T-helper 1 cell treated with Interleukin-12 subunit alpha and Interleukin-12 subunit beta and Interleukin-4 antibody, amounts not matched to agents 30 μg/mL and 1 μg/mL, for 36 hours (primary cell): ENCODE measurements around the gene TEX38.
"Not testable (repeated sequence)": the region's sequence is repeated elsewhere in the genome, so short reads cannot be mapped to it uniquely, and the experiment has no call there.

Source experiments
- H3K27ac Mint-ChIP-seq: one replicate; pipeline ENCODE4 v1.8.0; 2021; ENCODE audit warnings: mild to moderate bottlenecking, mixed read lengths
- H3K27me3 Mint-ChIP-seq: one replicate; pipeline ENCODE4 v1.8.0; 2021; ENCODE audit warnings: low read depth, mixed read lengths
- H3K36me3 Mint-ChIP-seq: one replicate; pipeline ENCODE4 v1.8.0; 2021; ENCODE audit warnings: low read depth, mixed read lengths
- H3K4me1 Mint-ChIP-seq: one replicate; pipeline ENCODE4 v1.8.0; 2021; ENCODE audit warnings: low read depth, mixed read lengths
- H3K4me3 Mint-ChIP-seq: one replicate; pipeline ENCODE4 v1.8.0; 2021; ENCODE audit warnings: mild to moderate bottlenecking, moderate library complexity, mixed read lengths
- H3K9me3 Mint-ChIP-seq: one replicate; pipeline ENCODE4 v1.8.0; 2021; ENCODE audit warnings: mixed read lengths

Gene TEX38

DNA sequence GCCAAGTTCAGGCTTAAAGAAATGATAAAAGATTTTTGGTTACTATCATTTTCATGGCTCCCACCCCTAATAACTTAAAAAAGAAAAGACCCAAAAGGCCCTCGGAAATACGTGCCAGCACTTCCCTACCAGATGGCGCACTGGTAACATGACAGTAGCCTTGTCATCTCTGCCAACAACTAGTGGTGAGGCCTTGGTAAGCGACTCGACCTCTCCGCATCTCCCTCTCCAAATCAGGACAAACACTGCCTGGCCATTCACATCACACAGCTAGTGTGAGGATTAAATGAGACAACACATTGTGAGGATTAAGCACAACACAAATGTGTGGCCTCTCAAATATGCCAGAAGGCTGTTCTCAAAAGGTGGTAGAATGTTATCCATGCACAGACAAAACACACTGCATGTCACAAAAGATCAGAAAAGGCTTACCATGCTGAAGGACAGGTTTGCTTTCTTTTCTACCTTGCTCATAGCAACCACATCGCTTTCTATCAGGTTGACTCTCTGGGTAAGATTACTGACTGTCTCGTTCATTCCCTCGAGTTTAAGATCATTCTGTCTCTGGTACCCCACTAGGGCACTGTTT lies 16.4 kb downstream of the TEX38 start:
- no peaks in the 10 kb centered on the region for H3K9me3 Mint-ChIP-seq
- H3K36me3 Mint-ChIP-seq, result peaks cover 57% of the 10 kb centered on the region
- no peak overlapping the region for H3K27ac Mint-ChIP-seq
- peaks cover 12% of the 10 kb centered on the region for H3K4me1 Mint-ChIP-seq
- H3K27me3 Mint-ChIP-seq, result no peaks in the 10 kb centered on the region
- H3K4me3 Mint-ChIP-seq, result no peak overlapping the region

- Mint-ChIP-seq H3K9me3 (no peaks in the 10 kb centered on the region), H3K27ac (no peak overlapping the region), H3K4me1 (peaks cover 12% of the 10 kb centered on the region)
These were observed 17.7 kb downstream of the TEX38 start for GRCh38 chr1:46689356-46689755.

GRCh38 chr1:46689897-46690296 lies 18.2 kb downstream of the TEX38 start:
- H3K36me3 Mint-ChIP-seq, result peaks cover 51% of the 10 kb centered on the region
- no peaks in the 10 kb centered on the region for H3K27me3 Mint-ChIP-seq
- H3K4me3 Mint-ChIP-seq, result no peak overlapping the region
- H3K9me3 Mint-ChIP-seq, result no peaks in the 10 kb centered on the region
- no peak overlapping the region for H3K27ac Mint-ChIP-seq
- peaks cover 12% of the 10 kb centered on the region for H3K4me1 Mint-ChIP-seq

More at GRCh38 chr1:46689356-46689755, 17.7 kb downstream of the TEX38 start:
- H3K27me3 Mint-ChIP-seq, result no peaks in the 10 kb centered on the region
- H3K36me3 Mint-ChIP-seq, result peaks cover 53% of the 10 kb centered on the region
- no peak overlapping the region for H3K4me3 Mint-ChIP-seq

- Mint-ChIP-seq H3K4me3 (no peak overlapping the region), H3K36me3 (peaks cover 57% of the 10 kb centered on the region), H3K9me3 (peaks cover 7% of the 10 kb centered on the region), H3K4me1 (peaks cover 12% of the 10 kb centered on the region), H3K27me3 (no peaks in the 10 kb centered on the region), H3K27ac (no peak overlapping the region)
These were observed 19.3 kb downstream of the TEX38 start for GRCh38 chr1:46690931-46691421.

GRCh38 chr1:46691997-46692790 lies 20.5 kb downstream of the TEX38 start:
- Mint-ChIP-seq H3K4me3 (no peak overlapping the region), H3K27me3 (no peaks in the 10 kb centered on the region), H3K27ac (no peak overlapping the region), H3K36me3 (peaks cover 54% of the 10 kb centered on the region), H3K4me1 (peaks cover 12% of the 10 kb centered on the region), H3K9me3 (peaks cover 7% of the 10 kb centered on the region)

- H3K36me3 Mint-ChIP-seq, result peaks cover 52% of the 10 kb centered on the region
These were observed 21.4 kb downstream of the TEX38 start for GRCh38 chr1:46692811-46693770.

GRCh38 chr1:46694676-46695075 lies 23.0 kb downstream of the TEX38 start:
- not testable (repeated sequence) for H3K27ac Mint-ChIP-seq

More at GRCh38 chr1:46692811-46693770, 21.4 kb downstream of the TEX38 start:
- no peaks in the 10 kb centered on the region for H3K27me3 Mint-ChIP-seq
- peaks cover 7% of the 10 kb centered on the region for H3K9me3 Mint-ChIP-seq
- H3K27ac Mint-ChIP-seq, result no peak overlapping the region
- no peak overlapping the region for H3K4me3 Mint-ChIP-seq
- peaks cover 9% of the 10 kb centered on the region for H3K4me1 Mint-ChIP-seq

DNA sequence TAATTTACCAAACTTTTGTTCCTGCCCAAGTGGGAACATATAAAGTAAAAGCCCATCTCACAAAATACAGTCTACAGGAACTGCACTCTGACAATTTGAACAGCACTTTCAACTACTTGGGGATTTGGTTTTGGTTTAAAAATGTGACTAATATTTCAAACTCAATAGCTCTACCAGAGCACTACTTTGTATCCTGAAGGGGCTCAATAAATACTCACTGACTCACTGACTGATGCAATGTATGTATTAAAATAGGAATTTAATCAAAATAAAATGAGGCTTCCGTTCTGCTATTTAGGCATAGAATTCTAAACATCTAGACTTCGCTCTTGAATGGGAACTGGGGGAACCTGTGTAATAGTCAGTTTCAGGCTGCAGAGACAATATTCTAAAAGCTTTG lies 25.4 kb downstream of the TEX38 start:
- peaks cover 7% of the 10 kb centered on the region for H3K9me3 Mint-ChIP-seq
- peaks cover 16% of the 10 kb centered on the region for H3K4me1 Mint-ChIP-seq

More at GRCh38 chr1:46694676-46695075, 23.0 kb downstream of the TEX38 start:
- H3K36me3 Mint-ChIP-seq, result peaks cover 50% of the 10 kb centered on the region
- not testable (repeated sequence) for H3K9me3 Mint-ChIP-seq, H3K27me3 Mint-ChIP-seq, H3K4me3 Mint-ChIP-seq, H3K4me1 Mint-ChIP-seq

GRCh38 chr1:46699666-46700065 lies 28.0 kb downstream of the TEX38 start:
- Mint-ChIP-seq H3K27me3 (no peaks in the 10 kb centered on the region), H3K4me3 (no peak overlapping the region), H3K27ac (no peak overlapping the region), H3K4me1 (peaks cover 16% of the 10 kb centered on the region), H3K36me3 (peaks cover 46% of the 10 kb centered on the region), H3K9me3 (peaks cover 7% of the 10 kb centered on the region)

More for the DNA sequence above, 25.4 kb downstream of the TEX38 start:
- Mint-ChIP-seq H3K27ac (no peak overlapping the region), H3K36me3 (peaks cover 44% of the 10 kb centered on the region), H3K4me3 (no peak overlapping the region), H3K27me3 (no peaks in the 10 kb centered on the region)

DNA sequence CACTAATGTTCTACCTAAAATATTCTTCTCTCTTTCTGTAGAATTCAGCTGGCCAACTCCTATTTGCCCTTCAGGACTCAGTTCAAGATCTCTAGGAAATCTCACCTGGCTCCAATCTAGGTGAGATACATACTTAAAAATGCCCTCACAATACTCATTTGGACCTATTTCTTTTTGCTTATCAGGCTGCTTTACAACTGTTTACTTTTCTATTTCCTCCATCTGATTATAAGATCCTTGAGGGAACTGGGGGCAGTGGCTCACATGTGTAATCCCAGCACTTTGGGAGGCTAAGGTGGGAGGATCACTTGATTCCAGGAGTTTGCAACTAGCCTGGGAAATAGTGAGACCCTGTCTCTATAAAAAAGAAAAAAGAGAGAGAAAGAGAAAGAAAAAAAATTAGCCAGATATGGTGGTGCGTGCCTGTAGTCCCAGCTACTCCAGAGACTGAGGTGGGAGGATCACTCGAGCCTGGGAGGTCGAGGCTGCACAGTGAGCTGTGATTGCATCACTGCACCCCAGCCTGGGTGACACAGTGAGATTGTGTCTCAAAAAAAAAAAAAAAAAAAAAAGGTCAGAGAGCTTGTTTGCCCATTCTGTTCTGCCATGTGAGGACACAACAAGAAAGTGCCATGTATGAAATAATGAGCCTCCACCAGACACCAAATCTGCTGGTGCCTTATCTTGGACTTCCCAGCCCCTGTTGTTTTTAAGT lies 32.4 kb downstream of the TEX38 start:
- no peaks in the 10 kb centered on the region for H3K9me3 Mint-ChIP-seq
- H3K4me3 Mint-ChIP-seq, result no peak overlapping the region
- peaks cover 42% of the 10 kb centered on the region for H3K36me3 Mint-ChIP-seq
- no peak overlapping the region for H3K27ac Mint-ChIP-seq
- H3K27me3 Mint-ChIP-seq, result no peaks in the 10 kb centered on the region
- peaks cover 10% of the 10 kb centered on the region for H3K4me1 Mint-ChIP-seq

DNA sequence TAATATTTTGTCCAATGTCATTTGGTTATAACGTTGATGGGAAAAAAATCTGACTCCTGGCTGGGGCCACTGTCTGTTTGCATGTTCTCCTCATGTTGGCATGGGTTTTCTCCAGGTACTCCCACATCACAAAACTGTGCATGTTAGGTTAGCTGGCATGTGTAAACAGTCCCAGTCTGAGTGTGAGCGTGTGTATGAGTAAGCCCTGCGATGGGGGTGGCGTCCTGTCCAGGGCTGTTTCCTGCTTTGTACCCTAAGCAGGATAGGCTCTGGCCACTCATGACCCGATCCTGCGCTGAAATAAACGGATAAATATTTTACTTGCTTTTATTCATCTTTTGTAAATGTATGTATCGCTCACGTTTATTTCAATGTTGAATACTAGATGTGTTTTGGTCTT lies 33.8 kb downstream of the TEX38 start:
- H3K9me3 Mint-ChIP-seq, result no peaks in the 10 kb centered on the region
- H3K36me3 Mint-ChIP-seq, result peaks cover 46% of the 10 kb centered on the region
- H3K4me1 Mint-ChIP-seq, result peaks cover 4% of the 10 kb centered on the region
- no peak overlapping the region for H3K27ac Mint-ChIP-seq
- H3K27me3 Mint-ChIP-seq, result no peaks in the 10 kb centered on the region
- H3K4me3 Mint-ChIP-seq, result no peak overlapping the region

- Mint-ChIP-seq H3K9me3 (no peaks in the 10 kb centered on the region), H3K36me3 (peaks cover 41% of the 10 kb centered on the region), H3K27ac (no peak overlapping the region), H3K4me3 (no peak overlapping the region), H3K27me3 (no peaks in the 10 kb centered on the region), H3K4me1 (peaks cover 2% of the 10 kb centered on the region)
These were observed 36.5 kb downstream of the TEX38 start for GRCh38 chr1:46708121-46708520.

- Mint-ChIP-seq H3K9me3 (no peaks in the 10 kb centered on the region), H3K36me3 (peaks cover 27% of the 10 kb centered on the region), H3K4me3 (no peak overlapping the region), H3K4me1 (peaks cover 38% of the 10 kb centered on the region), H3K27ac (no peak overlapping the region), H3K27me3 (no peaks in the 10 kb centered on the region)
These were observed 43.3 kb downstream of the TEX38 start for GRCh38 chr1:46714976-46715375.

GRCh38 chr1:46717654-46718053 lies 46.0 kb downstream of the TEX38 start:
- Mint-ChIP-seq H3K4me3 (peak overlapping the region; percentile 92), H3K4me1 (peaks cover 35% of the 10 kb centered on the region), H3K27ac (peak overlapping the region; percentile 92), H3K9me3 (no peaks in the 10 kb centered on the region), H3K36me3 (peaks cover 21% of the 10 kb centered on the region), H3K27me3 (no peaks in the 10 kb centered on the region)
